Measurements from ENCODE around the gene TTC13.

DNA sequence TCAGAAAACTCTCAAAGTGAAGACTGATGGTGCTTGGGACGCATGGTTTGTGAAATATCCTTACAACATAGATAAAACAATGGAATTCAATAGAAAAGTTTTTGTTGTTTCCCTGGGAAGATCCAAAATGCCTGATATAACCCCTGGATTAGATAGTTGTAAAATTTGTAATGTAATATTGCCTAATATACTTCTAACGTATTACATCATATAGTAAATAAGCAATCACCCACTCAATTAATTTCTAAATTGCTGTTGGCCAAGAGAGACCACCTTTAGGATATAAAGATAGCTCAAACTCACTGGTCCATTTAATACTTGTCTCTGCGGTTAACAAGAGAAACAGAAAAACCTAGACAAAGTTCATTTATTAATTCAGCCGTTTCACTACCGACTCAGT, 42.2 kb downstream of the TTC13 start:
- TF ChIP-seq POLR2AphosphoS5 (IDR thresholded peaks at IDR 0.05) (no peak), POLR2A (IDR thresholded peaks at IDR 0.05) (no peak)
